Activated B cell treated with CpG ODN at 0.5 μM for 24 hours (primary cell): ENCODE results near the gene TSEN34. TPM values are rescaled to one million over a fixed set of nuclear protein-coding genes. Genes with fewer than 3 reads are reported as not detected.
"Not testable (repeated sequence)": the region's sequence is repeated elsewhere in the genome, so short reads cannot be mapped to it uniquely, and the experiment has no call there.

Source experiments
- ATAC-seq: fragments of 200-7000 bp; cut with Tn5 transposase; one replicate; pipeline ENCODE4 v1.10.0; 2021; ENCODE audit warnings: low read depth, mild to moderate bottlenecking, moderate library complexity
- CTCF ChIA-PET: fragments of 350-600 bp; sonication (Branson Sonifier 250); formaldehyde crosslinking; loops from one replicate; lab custom pipeline; 2021; ENCODE audit warnings: antibody characterized with exemption; lab: Charles Lee
- POLR2A ChIA-PET: fragments of 350-600 bp; sonication (Branson Sonifier 250); formaldehyde crosslinking; loops from one replicate; lab custom pipeline; 2021; ENCODE audit warnings: antibody characterized with exemption; lab: Charles Lee
- DNase-seq: peaks from one replicate; pipeline ENCODE4 v3.0.0; 2022
- H3K27ac Mint-ChIP-seq: one replicate; pipeline ENCODE4 v1.8.0; 2020; ENCODE audit warnings: mixed read lengths
- H3K27me3 Mint-ChIP-seq: one replicate; pipeline ENCODE4 v1.8.0; 2021; ENCODE audit warnings: mixed read lengths
- H3K36me3 Mint-ChIP-seq: one replicate; pipeline ENCODE4 v1.8.0; 2021; ENCODE audit warnings: low read depth, mixed read lengths
- H3K4me1 Mint-ChIP-seq: one replicate; pipeline ENCODE4 v1.8.0; 2021; ENCODE audit warnings: mixed read lengths
- H3K4me3 Mint-ChIP-seq: one replicate; pipeline ENCODE4 v1.8.0; 2020; ENCODE audit warnings: mild to moderate bottlenecking, mixed read lengths
- H3K9me3 Mint-ChIP-seq: one replicate; pipeline ENCODE4 v1.8.0; 2020; ENCODE audit warnings: mixed read lengths
- intact Hi-C: fragments of 100-400 bp; cut with micrococcal nuclease; formaldehyde crosslinking; loops from one replicate; pipeline ENCODE4 v1.15.1; 2024
- total RNA-seq: library from RNA; stranded (reverse); gene quantifications from 2 replicates; pipeline ENCODE4 v1.2.3, GENCODE V29; 2022

The TSEN34 gene
- total RNA-seq, 1 donor from 2014 or later = 15.0 TPM

DNA sequence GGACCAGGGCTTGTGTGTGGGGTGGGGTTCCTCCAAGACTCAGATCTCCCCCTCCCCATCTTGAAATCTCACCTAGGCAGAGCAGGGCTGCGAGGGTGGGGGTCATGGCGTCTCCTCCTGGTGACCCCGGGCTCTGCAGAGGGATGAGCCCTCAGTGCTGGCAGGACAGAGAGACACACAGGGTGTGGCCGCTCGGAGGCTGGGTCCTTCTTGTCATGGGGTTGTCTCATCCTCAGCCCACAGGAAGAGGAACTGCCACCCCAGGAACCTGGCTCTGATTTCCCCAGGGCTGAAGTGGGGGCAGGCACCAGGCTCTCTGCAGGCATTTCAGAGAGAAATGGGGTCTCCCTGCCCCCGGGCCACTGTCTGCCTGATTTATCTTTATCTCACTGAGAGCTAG, 51.5 kb downstream of the TSEN34 start, which contains the start of gene LILRA6:
Gene LILRA6 (minus strand): TSS at position 145 of the 400 bp plus-strand sequence.
- H3K27me3 Mint-ChIP-seq = peaks cover 17% of the 10 kb centered on the region
- H3K36me3 Mint-ChIP-seq, CTCF ChIA-PET, H3K9me3 Mint-ChIP-seq, H3K4me1 Mint-ChIP-seq, POLR2A ChIA-PET, intact Hi-C loops, ATAC-seq, H3K27ac Mint-ChIP-seq, DNase-seq, H3K4me3 Mint-ChIP-seq: not testable (repeated sequence)

DNA sequence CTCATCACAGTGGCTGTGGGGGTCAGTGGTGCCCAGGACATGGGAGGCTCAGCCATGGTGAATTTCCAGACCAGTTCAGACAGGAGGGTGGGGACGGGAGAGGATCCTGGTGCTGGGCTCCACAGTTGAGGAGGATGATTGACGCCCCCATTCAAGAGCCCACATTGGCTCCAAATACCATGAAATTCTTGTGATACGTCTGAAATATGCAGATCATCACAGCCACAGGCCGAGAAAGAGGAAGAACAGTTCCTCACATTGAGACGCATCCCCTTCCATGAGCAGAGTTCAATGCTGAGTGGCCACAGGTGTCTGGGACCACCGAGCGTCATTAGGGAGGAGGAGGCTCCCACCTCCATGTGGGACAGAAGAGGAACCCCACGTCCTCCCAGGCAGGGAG, 52.7 kb downstream of the TSEN34 start:
- POLR2A ChIA-PET, H3K36me3 Mint-ChIP-seq, CTCF ChIA-PET, H3K4me3 Mint-ChIP-seq, DNase-seq, H3K9me3 Mint-ChIP-seq, H3K27ac Mint-ChIP-seq, H3K4me1 Mint-ChIP-seq, ATAC-seq, intact Hi-C loops: not testable (repeated sequence)
- H3K27me3 Mint-ChIP-seq = peaks cover 15% of the 10 kb centered on the region

Other genes with a start within 250 kb of the TSEN34 start
- not detected in 2 replicates for gene CACNG8, start 228.4 kb upstream of the TSEN34 start, total RNA-seq
- gene CACNG6, start 199.7 kb upstream of the TSEN34 start, total RNA-seq = not detected in 2 replicates
- gene VSTM1, start 127.4 kb upstream of the TSEN34 start, total RNA-seq = not detected in 2 replicates
- gene TARM1, start 109.9 kb upstream of the TSEN34 start, total RNA-seq = not detected in 2 replicates
- gene OSCAR, start 90.5 kb upstream of the TSEN34 start, total RNA-seq = 0.16 TPM in 1 of 2 replicates, not detected in the other
- 94.7 and 96.1 TPM in 2 replicates for gene NDUFA3, start 88.5 kb upstream of the TSEN34 start, total RNA-seq
- gene TFPT, start 75.7 kb upstream of the TSEN34 start, total RNA-seq = 16.6 and 17.9 TPM in 2 replicates
- gene PRPF31, start 75.6 kb upstream of the TSEN34 start, total RNA-seq = 78.9 and 79.3 TPM in 2 replicates
- gene CNOT3, start 53.5 kb upstream of the TSEN34 start, total RNA-seq = 53.2 and 64.6 TPM in 2 replicates
- gene LENG1, start 31.6 kb upstream of the TSEN34 start, total RNA-seq = 8.3 and 8.4 TPM in 2 replicates
- gene TMC4, start 18.1 kb upstream of the TSEN34 start, total RNA-seq = not detected in 2 replicates
- gene MBOAT7, start 1.7 kb upstream of the TSEN34 start, total RNA-seq = 15.2 and 21.4 TPM in 2 replicates
- gene RPS9, start 9.6 kb downstream of the TSEN34 start, total RNA-seq = 1,946 and 2,185 TPM in 2 replicates
- 0.37 and 1.1 TPM in 2 replicates for gene LILRB3, start 31.7 kb downstream of the TSEN34 start, total RNA-seq
- gene LILRA6, start 51.5 kb downstream of the TSEN34 start, total RNA-seq = not detected in 2 replicates
- gene LILRB5, start 66.0 kb downstream of the TSEN34 start, total RNA-seq = 0.24 and 0.38 TPM in 2 replicates
- gene LILRB2, start 89.8 kb downstream of the TSEN34 start, total RNA-seq = 7.6 and 7.9 TPM in 2 replicates
- gene LILRA5, start 121.9 kb downstream of the TSEN34 start, total RNA-seq = 1.3 and 1.9 TPM in 2 replicates
- gene LILRA4, start 147.9 kb downstream of the TSEN34 start, total RNA-seq = 26.3 and 26.6 TPM in 2 replicates
- 30.5 and 31.0 TPM in 2 replicates for gene LAIR1, start 173.6 kb downstream of the TSEN34 start, total RNA-seq
- gene TTYH1, start 224.2 kb downstream of the TSEN34 start, total RNA-seq = not detected in 2 replicates